PC-9 (cell line): ENCODE results near the gene REXO5. TPM values are rescaled to one million over a fixed set of nuclear protein-coding genes. Genes with fewer than 3 reads are reported as not detected.

Experiments used
- BruUV-seq: library from RNA; stranded (reverse); fragments of 400-500 nt; replicated peaks from 2 replicates; lab custom pipeline; 2021; lab: Mats Ljungman, UMichigan
- CTCF ChIA-PET: fragments of 300-600 bp; sonication (Branson Sonifier 250); formaldehyde crosslinking; loops from one replicate; lab custom pipeline; 2022; ENCODE audit warnings: antibody characterized with exemption; lab: Charles Lee
- POLR2A ChIA-PET: fragments of 300-600 bp; sonication (Branson Sonifier 250); formaldehyde crosslinking; loops from one replicate; lab custom pipeline; 2022; ENCODE audit warnings: antibody characterized with exemption; ENCODE audit not compliant: unreplicated experiment; lab: Charles Lee
- DNase-seq, 2 experiments: peaks; one replicate each; pipeline versions ENCODE4 v3.0.0 to v3.0.0-alpha.2; 2015 to 2022; ENCODE audit warnings: mixed read lengths in 1 of 2
- H2AFZ ChIP-seq: fragments of 200-600 bp; sonication (generic); 2 replicates; pipeline ENCODE4 v1.8.1; 2017; ENCODE audit warnings: antibody characterized with exemption
- H3F3A ChIP-seq: fragments of 200-600 bp; sonication (generic); 2 replicates; pipeline ENCODE4 v1.8.1; 2017; ENCODE audit warnings: antibody characterized with exemption, mild to moderate bottlenecking, low read depth; ENCODE audit not compliant: insufficient read depth
- H3K27ac ChIP-seq: fragments of 200-600 bp; sonication (generic); 2 replicates; pipeline ENCODE4 v1.6.1; 2016; ENCODE audit warnings: mixed run types
- H3K27me3 ChIP-seq: fragments of 200-600 bp; sonication (generic); 2 replicates; pipeline ENCODE4 v1.6.1; 2016; ENCODE audit warnings: low read depth, mixed run types; ENCODE audit not compliant: insufficient read depth
- H3K36me3 ChIP-seq: fragments of 200-600 bp; sonication (generic); 2 replicates; pipeline ENCODE4 v1.6.1; 2016; ENCODE audit warnings: low read depth, mixed run types
- H3K4me1 ChIP-seq: fragments of 200-600 bp; sonication (generic); replicated peaks from 2 replicates; pipeline ENCODE4 v1.6.1; 2016; ENCODE audit warnings: mixed run types; ENCODE audit not compliant: insufficient read depth
- H3K4me2 ChIP-seq: fragments of 200-600 bp; sonication (generic); 2 replicates; pipeline ENCODE4 v1.6.1; 2017; ENCODE audit warnings: mixed run types
- H3K4me3 ChIP-seq: fragments of 200-600 bp; sonication (generic); 2 replicates; pipeline ENCODE4 v1.6.1; 2016; ENCODE audit warnings: mixed run types
- H3K79me2 ChIP-seq: fragments of 200-600 bp; sonication (generic); 2 replicates; pipeline ENCODE4 v1.6.1; 2017; ENCODE audit warnings: low read depth, mixed run types
- H3K9me2 ChIP-seq: fragments of 200-600 bp; sonication (generic); 2 replicates; pipeline ENCODE4 v1.8.1; 2017; ENCODE audit warnings: mild to moderate bottlenecking; ENCODE audit not compliant: insufficient read depth
- H3K9me3 ChIP-seq: fragments of 200-600 bp; sonication (generic); 2 replicates; pipeline ENCODE4 v1.8.1; 2016; ENCODE audit warnings: low read depth; ENCODE audit not compliant: insufficient read depth
- H4K20me1 ChIP-seq: fragments of 200-600 bp; sonication (generic); 2 replicates; pipeline ENCODE4 v1.8.1; 2017; ENCODE audit not compliant: insufficient read depth
- CTCF ChIP-seq: fragments of 200-600 bp; sonication (generic); conservative IDR thresholded peaks from 2 replicates; pipeline ENCODE4 v1.6.1; 2017; ENCODE audit warnings: mixed run types, antibody characterized with exemption, mild to moderate bottlenecking, moderate library complexity
- EZH2 ChIP-seq: fragments of 200-600 bp; sonication (generic); IDR thresholded peaks from 2 replicates; pipeline ENCODE4 v1.8.0; 2017; ENCODE audit warnings: antibody characterized with exemption, low read depth
- intact Hi-C: fragments of 100-400 bp; cut with micrococcal nuclease; formaldehyde crosslinking; loops from one replicate; pipeline ENCODE4 v1.10.0; 2022; ENCODE audit not compliant: unreplicated experiment
- total RNA-seq: library from RNA; stranded (reverse); gene quantifications from 2 replicates; pipeline ENCODE4 v1.2.3, GENCODE V29; 2021

Gene REXO5
- total RNA-seq, 1 experiment from 2014 or later, result 13.2 TPM

GRCh38 chr16:20774703-20775362, 31.5 kb upstream of the REXO5 start:
- no peak for TF ChIP-seq EZH2
- TF ChIP-seq CTCF, result peak; percentile 74
- no peaks in the 10 kb centered on the region for H3K36me3 ChIP-seq
- no peaks in the 10 kb centered on the region for H3K9me3 ChIP-seq
- no peak overlapping the region for H2AFZ ChIP-seq
- BruUV-seq, result no TSS peak
- intact Hi-C loops, result no loop called here
- peak in 1 of 2 experiments; percentile 64 for DNase-seq
- CTCF ChIA-PET, result interaction anchor here (0.7 kb wide), 1 partner anchor 45 kb away, joined by 7 read pairs; no protein-coding TSS in a partner anchor
- H3K27me3 ChIP-seq, result no peaks in the 10 kb centered on the region; the same call in 1 of the 2 replicates
- no peaks in the 10 kb centered on the region for H3K4me1 ChIP-seq
- no peaks in the 10 kb centered on the region for H3K9me2 ChIP-seq
- no peak overlapping the region for H3K4me2 ChIP-seq
- H3K4me3 ChIP-seq, result no peak overlapping the region
- H4K20me1 ChIP-seq, result no peaks in the 10 kb centered on the region
- no peak overlapping the region for H3K27ac ChIP-seq
- H3F3A ChIP-seq, result no peaks in the 10 kb centered on the region
- H3K79me2 ChIP-seq, result no peaks in the 10 kb centered on the region
- POLR2A ChIA-PET, result no interaction called here

- no TSS peak for BruUV-seq
- POLR2A ChIA-PET, result interaction anchor here (0.5 kb wide), 1 partner anchor 31 kb away, joined by 4 read pairs; no protein-coding TSS in a partner anchor
- CTCF ChIA-PET, result no interaction called here
- H2AFZ ChIP-seq, result no peak overlapping the region
- H3K27me3 ChIP-seq, result peaks cover 13% of the 10 kb centered on the region
- H4K20me1 ChIP-seq, result no peaks in the 10 kb centered on the region
- no peaks in the 10 kb centered on the region for H3K9me3 ChIP-seq
- H3K36me3 ChIP-seq, result no peaks in the 10 kb centered on the region
- H3F3A ChIP-seq, result no peaks in the 10 kb centered on the region
- no peaks in the 10 kb centered on the region for H3K9me2 ChIP-seq
- H3K27ac ChIP-seq, result no peak overlapping the region
- no peak overlapping the region for H3K4me2 ChIP-seq
- H3K4me3 ChIP-seq, result no peak overlapping the region
- no peaks in the 10 kb centered on the region for H3K4me1 ChIP-seq
- DNase-seq, result no peak
- intact Hi-C loops, result no loop called here
- TF ChIP-seq EZH2 (no peak), CTCF (no peak)
- no peaks in the 10 kb centered on the region for H3K79me2 ChIP-seq
Observed at GRCh38 chr16:20781697-20782096, 24.6 kb upstream of the REXO5 start.

GRCh38 chr16:20782470-20782869, 23.9 kb upstream of the REXO5 start:
- Histone ChIP-seq H3K4me1 (no peaks in the 10 kb centered on the region), H3K27me3 (peaks cover 13% of the 10 kb centered on the region; the same call in 1 of the 2 replicates), H3K9me2 (no peaks in the 10 kb centered on the region), H4K20me1 (no peaks in the 10 kb centered on the region), H3K4me3 (no peak overlapping the region), H3K79me2 (no peaks in the 10 kb centered on the region), H3K9me3 (no peaks in the 10 kb centered on the region), H3F3A (no peaks in the 10 kb centered on the region), H3K36me3 (no peaks in the 10 kb centered on the region), H3K4me2 (no peak overlapping the region), H3K27ac (no peak overlapping the region), H2AFZ (no peak overlapping the region)
- no peak for TF ChIP-seq CTCF
- no peak for TF ChIP-seq EZH2
- BruUV-seq, result no TSS peak
- DNase-seq, result no peak
- POLR2A ChIA-PET, result no interaction called here
- intact Hi-C loops, result no loop called here
- CTCF ChIA-PET, result no interaction called here
